Stimulated activated CD4-positive, alpha-beta T cell treated with anti-CD3 and anti-CD28 coated beads, Interleukin-1b, Interleukin-23, amount 100 ng/mL, for 48 hours (primary cell): ENCODE results near the gene PLK2.
A peak's percentile ranks its signal among the peaks of the same experiment; 100 is the strongest.

Experiments
- DNase-seq: peaks from one replicate; pipeline ENCODE4 v3.0.0-alpha.2; 2020

Gene PLK2

GRCh38 chr5:58477760-58478376 lies 18.0 kb upstream of the PLK2 start:
- no peak for DNase-seq

GRCh38 chr5:58475404-58475803 lies 15.5 kb upstream of the PLK2 start:
- DNase-seq, result no peak

- DNase-seq, result no peak
These were observed 10.0 kb upstream of the PLK2 start for GRCh38 chr5:58469896-58470295.

- peak; percentile 25 for DNase-seq
These were observed 7.1 kb upstream of the PLK2 start for GRCh38 chr5:58466939-58467338.

GRCh38 chr5:58462623-58463230 lies 2.8 kb upstream of the PLK2 start:
- no peak for DNase-seq

- no peak for DNase-seq
These were observed 2.3 kb upstream of the PLK2 start for GRCh38 chr5:58462154-58462553.

GRCh38 chr5:58460732-58461286 lies 923 bp upstream of the PLK2 start:
- peak; percentile 88 for DNase-seq

- no peak for DNase-seq
These were observed 512 bp downstream of the PLK2 start for GRCh38 chr5:58459146-58460001.

- DNase-seq, result no peak
These were observed 1.1 kb downstream of the PLK2 start for GRCh38 chr5:58458743-58459145.

GRCh38 chr5:58458141-58458742 lies 1.6 kb downstream of the PLK2 start:
- DNase-seq, result no peak

GRCh38 chr5:58457050-58457449 lies 2.8 kb downstream of the PLK2 start:
- no peak for DNase-seq

- no peak for DNase-seq
These were observed 3.4 kb downstream of the PLK2 start for GRCh38 chr5:58456486-58456885.

- DNase-seq, result no peak
These were observed 3.9 kb downstream of the PLK2 start for GRCh38 chr5:58456026-58456425.

- no peak for DNase-seq
These were observed 4.4 kb downstream of the PLK2 start for GRCh38 chr5:58455480-58455879.

GRCh38 chr5:58455066-58455465 lies 4.8 kb downstream of the PLK2 start:
- DNase-seq, result no peak

- no peak for DNase-seq
These were observed 5.9 kb downstream of the PLK2 start for GRCh38 chr5:58454025-58454424.

GRCh38 chr5:58453306-58453705 lies 6.6 kb downstream of the PLK2 start:
- no peak for DNase-seq

- no peak for DNase-seq
These were observed 7.2 kb downstream of the PLK2 start for GRCh38 chr5:58452566-58453258.

GRCh38 chr5:58451732-58452565 lies 7.9 kb downstream of the PLK2 start:
- no peak for DNase-seq

GRCh38 chr5:58450811-58451629 lies 8.9 kb downstream of the PLK2 start:
- no peak for DNase-seq

- no peak for DNase-seq
These were observed 9.9 kb downstream of the PLK2 start for GRCh38 chr5:58450018-58450417.
